GM12875 (cell line): ENCODE results near the gene SLC25A21.

Source experiments
- H3K4me3 ChIP-seq: one replicate; pipeline ENCODE4 v1.5.1; 2011; ENCODE audit warnings: low read depth, low read length, control low read depth
- TF ChIP-seq, protein P1 (sequence below): IDR thresholded peaks from 2 replicates; pipeline ENCODE4 v1.5.1; 2011; ENCODE audit warnings: low read depth, mild to moderate bottlenecking, control low read depth, inconsistent platforms, low read length, moderate library complexity, borderline replicate concordance; ENCODE audit not compliant: insufficient read depth

The SLC25A21 gene

DNA sequence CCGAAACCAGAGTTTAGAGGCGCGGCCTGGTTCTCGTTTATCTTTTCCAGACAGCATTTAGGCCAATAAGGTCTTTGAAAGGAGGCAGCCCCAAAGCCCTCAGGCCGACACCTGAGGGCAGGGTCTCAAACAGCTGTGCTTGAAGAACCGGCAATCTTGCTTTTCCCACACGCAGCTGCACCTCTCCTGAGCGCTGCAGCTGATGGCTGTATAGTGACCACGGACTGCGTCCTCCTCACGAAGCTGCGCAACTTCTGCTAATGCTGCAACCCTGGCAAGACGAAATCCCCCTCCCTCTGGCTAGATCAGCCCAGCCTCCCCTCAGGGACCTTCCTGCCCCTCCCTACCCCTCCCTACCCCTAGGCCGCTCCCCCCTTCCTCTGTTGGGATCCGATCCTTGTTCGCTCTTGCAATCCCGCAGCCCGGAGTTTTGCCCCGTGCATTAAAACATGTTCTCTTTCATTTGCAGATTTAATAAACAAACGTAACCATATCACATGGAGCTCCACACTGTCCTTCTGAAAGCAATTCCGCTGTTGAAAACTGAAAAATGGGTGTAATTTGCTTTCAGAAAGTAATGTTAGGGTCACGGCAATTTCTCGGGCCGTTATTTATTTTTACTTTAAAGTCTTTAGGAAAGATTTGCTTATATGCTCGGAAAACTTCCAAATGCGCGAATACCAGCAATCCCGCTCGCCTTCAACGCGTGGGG, 515.6 kb downstream of the SLC25A21 start:
- TF ChIP-seq, protein P1, sequence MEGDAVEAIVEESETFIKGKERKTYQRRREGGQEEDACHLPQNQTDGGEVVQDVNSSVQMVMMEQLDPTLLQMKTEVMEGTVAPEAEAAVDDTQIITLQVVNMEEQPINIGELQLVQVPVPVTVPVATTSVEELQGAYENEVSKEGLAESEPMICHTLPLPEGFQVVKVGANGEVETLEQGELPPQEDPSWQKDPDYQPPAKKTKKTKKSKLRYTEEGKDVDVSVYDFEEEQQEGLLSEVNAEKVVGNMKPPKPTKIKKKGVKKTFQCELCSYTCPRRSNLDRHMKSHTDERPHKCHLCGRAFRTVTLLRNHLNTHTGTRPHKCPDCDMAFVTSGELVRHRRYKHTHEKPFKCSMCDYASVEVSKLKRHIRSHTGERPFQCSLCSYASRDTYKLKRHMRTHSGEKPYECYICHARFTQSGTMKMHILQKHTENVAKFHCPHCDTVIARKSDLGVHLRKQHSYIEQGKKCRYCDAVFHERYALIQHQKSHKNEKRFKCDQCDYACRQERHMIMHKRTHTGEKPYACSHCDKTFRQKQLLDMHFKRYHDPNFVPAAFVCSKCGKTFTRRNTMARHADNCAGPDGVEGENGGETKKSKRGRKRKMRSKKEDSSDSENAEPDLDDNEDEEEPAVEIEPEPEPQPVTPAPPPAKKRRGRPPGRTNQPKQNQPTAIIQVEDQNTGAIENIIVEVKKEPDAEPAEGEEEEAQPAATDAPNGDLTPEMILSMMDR: no peak
- H3K4me3 ChIP-seq: no peak overlapping the region

DNA sequence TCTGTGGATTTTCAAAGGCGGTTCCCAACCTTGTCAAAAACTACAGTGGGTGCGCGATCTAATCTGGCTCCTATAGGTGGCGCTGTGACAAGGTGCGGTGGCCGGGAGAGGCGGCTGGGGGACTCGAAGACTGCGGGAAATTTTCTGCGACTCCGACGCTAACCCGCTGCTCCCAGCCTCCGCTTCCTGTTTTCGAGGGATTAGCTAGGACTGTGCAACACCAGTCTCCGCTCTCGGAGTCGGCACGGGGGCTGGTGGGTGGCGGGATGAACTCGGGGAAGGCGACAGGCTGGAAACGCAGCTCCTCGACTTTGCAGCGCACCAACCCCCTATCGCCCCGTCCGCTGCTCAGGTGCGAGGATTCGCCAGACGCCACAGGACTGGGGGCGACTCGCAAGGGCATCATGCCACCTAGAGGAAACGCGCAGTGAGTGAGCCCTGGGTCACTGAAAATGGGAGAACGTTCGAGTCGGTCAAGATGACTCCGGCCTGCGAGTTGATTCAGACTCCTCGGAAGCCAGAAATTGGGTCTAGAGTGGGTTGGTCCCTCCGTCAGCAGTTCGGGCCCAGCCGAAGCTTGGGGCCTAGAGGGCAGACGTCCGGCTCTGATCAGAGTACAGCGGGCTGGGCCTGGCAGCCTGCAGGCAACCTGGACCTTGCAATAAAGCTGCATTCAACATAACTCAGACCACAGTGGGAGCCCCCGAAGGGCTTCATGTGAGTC, 516.3 kb downstream of the SLC25A21 start:
- H3K4me3 ChIP-seq: no peak overlapping the region
- TF ChIP-seq, protein P1: peak; percentile 53

DNA sequence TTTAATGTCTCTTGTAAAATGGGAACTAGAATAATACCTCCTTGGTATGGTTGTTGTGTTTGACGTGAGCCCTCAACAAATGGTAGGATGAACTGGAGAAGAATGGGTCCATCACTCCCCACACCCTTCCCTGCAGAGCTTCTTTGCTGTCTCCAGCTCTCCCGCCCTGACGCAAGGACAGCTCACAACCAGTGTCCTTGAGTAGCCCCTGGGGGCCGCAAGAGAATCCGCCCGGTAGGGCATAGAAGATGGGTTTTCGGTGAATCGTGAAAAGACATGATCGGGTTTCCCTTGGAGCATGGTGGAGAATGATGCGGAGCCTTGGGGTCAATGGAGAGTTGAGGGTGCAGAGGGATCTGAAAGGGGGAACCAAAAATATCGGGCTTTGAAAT, 516.8 kb downstream of the SLC25A21 start:
- no peak overlapping the region for H3K4me3 ChIP-seq
- TF ChIP-seq, protein P1: no peak

DNA sequence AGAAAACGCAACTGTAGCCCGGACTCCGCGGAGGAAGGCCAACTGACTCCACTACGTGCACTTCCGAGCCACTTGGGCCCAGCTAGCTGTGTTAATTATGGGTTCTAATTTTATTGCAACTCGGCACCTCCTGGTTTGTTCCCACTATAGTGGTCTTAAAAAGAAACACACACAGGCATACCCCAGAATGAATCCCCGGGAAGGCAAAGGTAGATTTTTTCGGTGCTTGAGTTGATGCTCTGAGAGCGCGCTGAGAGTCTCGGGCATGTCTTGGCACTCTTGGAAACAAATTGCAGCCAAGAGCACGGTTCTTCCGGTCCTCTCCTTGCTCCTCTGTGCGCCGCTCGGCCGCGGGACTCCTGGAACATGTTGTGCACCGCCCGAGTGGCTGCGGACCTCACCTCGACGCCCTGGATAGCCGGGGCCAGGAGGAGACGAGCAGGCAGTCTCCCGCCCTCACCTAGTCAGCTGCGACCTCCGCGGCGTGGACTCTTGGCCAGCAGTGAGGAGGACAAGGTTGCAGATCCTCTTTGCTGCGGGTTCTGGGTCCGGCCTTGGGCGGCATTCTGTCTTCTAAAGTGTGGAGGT, 517.5 kb downstream of the SLC25A21 start:
- no peak overlapping the region for H3K4me3 ChIP-seq
- TF ChIP-seq, protein P1: no peak

DNA sequence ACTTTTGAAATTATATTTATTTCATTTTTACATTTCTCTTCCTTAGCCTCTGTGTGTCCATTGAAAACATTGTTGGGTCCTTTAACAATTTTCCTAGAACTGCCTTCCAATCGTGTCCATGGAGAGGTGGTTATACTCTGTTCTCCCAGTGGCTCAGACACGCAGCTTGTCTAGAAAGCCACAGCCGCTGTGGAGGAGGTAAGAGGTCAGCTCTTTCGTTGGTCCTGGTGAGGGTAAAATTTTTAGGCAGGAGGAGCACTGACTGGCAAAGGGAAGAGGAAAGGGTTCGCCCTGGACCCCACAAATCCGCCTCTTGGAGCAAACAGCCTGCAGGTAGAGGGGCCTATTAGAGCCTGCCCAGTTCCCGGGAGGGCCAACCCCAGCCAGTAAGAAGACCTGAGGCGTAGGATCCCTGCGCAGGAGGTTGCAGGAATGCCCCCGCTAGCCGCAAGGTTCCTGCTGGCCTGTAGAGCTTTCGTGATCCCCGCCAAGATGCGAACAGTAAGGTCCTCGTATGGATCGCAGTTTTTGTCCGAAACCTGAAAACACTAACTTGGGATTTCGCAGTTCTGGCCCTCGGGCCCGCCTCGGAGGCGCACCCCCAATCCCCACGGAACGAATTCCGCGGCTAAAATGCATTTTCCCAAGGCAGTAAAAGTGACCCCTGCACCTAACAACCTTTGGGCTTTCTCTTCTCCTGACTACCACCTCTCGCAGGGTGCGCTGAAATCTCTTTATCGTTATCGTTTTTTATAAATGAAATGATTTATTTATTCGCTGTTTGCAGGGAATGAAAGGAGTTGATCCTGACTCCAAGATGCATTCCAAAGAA, 518.2 kb downstream of the SLC25A21 start:
- TF ChIP-seq, protein P1: no peak
- H3K4me3 ChIP-seq: no peak overlapping the region

DNA sequence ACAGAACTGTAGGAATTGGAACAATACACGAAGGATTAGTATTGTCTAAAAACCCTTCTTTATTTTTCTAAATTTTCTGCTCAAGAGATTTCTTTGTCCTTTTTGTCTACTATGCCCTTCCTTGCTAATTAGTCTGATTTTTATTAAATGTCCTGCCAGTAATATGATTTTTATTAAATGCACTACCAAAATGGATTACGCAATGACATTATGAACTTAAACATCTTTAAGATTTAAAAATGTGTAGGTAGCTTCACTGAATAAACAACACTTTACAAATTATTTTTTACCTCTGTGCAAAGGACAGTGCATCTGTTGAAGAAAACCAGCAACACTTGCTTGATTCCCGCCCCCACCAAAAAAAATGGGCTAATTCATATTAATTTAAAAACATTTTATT, 519.0 kb downstream of the SLC25A21 start:
- TF ChIP-seq, protein P1: no peak
- no peak overlapping the region for H3K4me3 ChIP-seq
